ENCODE data around the gene EED. TPM values are rescaled to one million over a fixed set of nuclear protein-coding genes. Genes with fewer than 3 reads are reported as not detected.

EED gene
- total and polyA plus RNA-seq, 9 of the 15 experiments (the other 6 are each of a cell fraction or from before 2014, with no cell fraction given) = 33.0 to 110 (median 55.1) TPM

DNA sequence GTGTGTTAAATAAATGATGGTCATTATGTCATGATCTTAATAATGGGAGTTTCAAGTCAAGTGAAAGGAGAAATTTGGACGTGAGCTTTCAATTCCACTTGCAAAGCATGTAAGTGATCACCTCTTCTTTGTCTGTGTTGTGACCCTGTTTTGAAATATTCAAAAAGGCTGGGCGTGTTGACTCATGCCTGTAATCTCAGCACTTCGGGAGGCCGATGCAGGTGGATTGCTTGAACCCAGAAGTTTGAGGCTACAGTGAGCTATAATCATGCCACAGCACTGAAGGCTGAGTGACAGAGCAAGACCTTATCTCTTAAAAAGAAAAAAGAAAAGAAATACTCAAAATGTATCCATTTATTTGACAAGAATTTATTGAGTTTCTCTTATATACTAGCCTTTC lies 32.9 kb upstream of the EED start (continued):
- TF ChIP-seq, protein P1, sequence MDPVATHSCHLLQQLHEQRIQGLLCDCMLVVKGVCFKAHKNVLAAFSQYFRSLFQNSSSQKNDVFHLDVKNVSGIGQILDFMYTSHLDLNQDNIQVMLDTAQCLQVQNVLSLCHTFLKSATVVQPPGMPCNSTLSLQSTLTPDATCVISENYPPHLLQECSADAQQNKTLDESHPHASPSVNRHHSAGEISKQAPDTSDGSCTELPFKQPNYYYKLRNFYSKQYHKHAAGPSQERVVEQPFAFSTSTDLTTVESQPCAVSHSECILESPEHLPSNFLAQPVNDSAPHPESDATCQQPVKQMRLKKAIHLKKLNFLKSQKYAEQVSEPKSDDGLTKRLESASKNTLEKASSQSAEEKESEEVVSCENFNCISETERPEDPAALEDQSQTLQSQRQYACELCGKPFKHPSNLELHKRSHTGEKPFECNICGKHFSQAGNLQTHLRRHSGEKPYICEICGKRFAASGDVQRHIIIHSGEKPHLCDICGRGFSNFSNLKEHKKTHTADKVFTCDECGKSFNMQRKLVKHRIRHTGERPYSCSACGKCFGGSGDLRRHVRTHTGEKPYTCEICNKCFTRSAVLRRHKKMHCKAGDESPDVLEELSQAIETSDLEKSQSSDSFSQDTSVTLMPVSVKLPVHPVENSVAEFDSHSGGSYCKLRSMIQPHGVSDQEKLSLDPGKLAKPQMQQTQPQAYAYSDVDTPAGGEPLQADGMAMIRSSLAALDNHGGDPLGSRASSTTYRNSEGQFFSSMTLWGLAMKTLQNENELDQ (CRISPR knock-in tag; IDR thresholded peaks at IDR 0.05; ENCODE audit: borderline replicate concordance) = no peak
- TF ChIP-seq CBFA2T2 (conservative IDR thresholded peaks at IDR 0.05) (peak; percentile 41), NCOR1 (IDR thresholded peaks at IDR 0.05) (peak; percentile 32; the same call in 1 of the 2 replicates), FOXJ2 (tag; IDR thresholded peaks at IDR 0.05) (no peak), MAZ (CRISPR knock-in tag; conservative IDR thresholded peaks at IDR 0.05 in 1 of 2, IDR thresholded peaks at IDR 0.05 in 1 of 2) (0 out of 4 replicates have a peak, but pooled peaks of 1 of the 2 experiments have one; percentile 17), MAFG (tag; conservative IDR thresholded peaks at IDR 0.05) (0 out of 2 replicates have a peak, but pooled peaks have one; percentile 10), EP300 (IDR thresholded peaks at IDR 0.05; ENCODE audit: low read length) (0 out of 2 replicates have a peak, but pooled peaks have one; percentile 13), JUN (IDR thresholded peaks at IDR 0.05; ENCODE audit: borderline replicate concordance, low read depth, low read length) (no peak), JUN (CRISPR knock-in tag; IDR thresholded peaks at IDR 0.05; ENCODE audit: borderline replicate concordance) (no peak), C11orf30 (IDR thresholded peaks at IDR 0.05; ENCODE audit: low read depth) (0 out of 2 replicates have a peak, but pooled peaks have one; percentile 15), PHF8 (IDR thresholded peaks at IDR 0.05; ENCODE audit: borderline replicate concordance, low read length) (no peak), SRSF1 (IDR thresholded peaks at IDR 0.05; ENCODE audit: low read depth, low read length) (no peak), ZNF699 (CRISPR knock-in tag; IDR thresholded peaks at IDR 0.05; ENCODE audit: insufficient replicate concordance) (no peak), SRSF9 (IDR thresholded peaks at IDR 0.05; ENCODE audit: borderline replicate concordance, low read depth, low read length) (no peak)
- TF ChIP-seq, protein P2, sequence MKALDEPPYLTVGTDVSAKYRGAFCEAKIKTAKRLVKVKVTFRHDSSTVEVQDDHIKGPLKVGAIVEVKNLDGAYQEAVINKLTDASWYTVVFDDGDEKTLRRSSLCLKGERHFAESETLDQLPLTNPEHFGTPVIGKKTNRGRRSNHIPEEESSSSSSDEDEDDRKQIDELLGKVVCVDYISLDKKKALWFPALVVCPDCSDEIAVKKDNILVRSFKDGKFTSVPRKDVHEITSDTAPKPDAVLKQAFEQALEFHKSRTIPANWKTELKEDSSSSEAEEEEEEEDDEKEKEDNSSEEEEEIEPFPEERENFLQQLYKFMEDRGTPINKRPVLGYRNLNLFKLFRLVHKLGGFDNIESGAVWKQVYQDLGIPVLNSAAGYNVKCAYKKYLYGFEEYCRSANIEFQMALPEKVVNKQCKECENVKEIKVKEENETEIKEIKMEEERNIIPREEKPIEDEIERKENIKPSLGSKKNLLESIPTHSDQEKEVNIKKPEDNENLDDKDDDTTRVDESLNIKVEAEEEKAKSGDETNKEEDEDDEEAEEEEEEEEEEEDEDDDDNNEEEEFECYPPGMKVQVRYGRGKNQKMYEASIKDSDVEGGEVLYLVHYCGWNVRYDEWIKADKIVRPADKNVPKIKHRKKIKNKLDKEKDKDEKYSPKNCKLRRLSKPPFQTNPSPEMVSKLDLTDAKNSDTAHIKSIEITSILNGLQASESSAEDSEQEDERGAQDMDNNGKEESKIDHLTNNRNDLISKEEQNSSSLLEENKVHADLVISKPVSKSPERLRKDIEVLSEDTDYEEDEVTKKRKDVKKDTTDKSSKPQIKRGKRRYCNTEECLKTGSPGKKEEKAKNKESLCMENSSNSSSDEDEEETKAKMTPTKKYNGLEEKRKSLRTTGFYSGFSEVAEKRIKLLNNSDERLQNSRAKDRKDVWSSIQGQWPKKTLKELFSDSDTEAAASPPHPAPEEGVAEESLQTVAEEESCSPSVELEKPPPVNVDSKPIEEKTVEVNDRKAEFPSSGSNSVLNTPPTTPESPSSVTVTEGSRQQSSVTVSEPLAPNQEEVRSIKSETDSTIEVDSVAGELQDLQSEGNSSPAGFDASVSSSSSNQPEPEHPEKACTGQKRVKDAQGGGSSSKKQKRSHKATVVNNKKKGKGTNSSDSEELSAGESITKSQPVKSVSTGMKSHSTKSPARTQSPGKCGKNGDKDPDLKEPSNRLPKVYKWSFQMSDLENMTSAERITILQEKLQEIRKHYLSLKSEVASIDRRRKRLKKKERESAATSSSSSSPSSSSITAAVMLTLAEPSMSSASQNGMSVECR (CRISPR knock-in tag; IDR thresholded peaks at IDR 0.05) = no peak
- TF ChIP-seq, protein P3, sequence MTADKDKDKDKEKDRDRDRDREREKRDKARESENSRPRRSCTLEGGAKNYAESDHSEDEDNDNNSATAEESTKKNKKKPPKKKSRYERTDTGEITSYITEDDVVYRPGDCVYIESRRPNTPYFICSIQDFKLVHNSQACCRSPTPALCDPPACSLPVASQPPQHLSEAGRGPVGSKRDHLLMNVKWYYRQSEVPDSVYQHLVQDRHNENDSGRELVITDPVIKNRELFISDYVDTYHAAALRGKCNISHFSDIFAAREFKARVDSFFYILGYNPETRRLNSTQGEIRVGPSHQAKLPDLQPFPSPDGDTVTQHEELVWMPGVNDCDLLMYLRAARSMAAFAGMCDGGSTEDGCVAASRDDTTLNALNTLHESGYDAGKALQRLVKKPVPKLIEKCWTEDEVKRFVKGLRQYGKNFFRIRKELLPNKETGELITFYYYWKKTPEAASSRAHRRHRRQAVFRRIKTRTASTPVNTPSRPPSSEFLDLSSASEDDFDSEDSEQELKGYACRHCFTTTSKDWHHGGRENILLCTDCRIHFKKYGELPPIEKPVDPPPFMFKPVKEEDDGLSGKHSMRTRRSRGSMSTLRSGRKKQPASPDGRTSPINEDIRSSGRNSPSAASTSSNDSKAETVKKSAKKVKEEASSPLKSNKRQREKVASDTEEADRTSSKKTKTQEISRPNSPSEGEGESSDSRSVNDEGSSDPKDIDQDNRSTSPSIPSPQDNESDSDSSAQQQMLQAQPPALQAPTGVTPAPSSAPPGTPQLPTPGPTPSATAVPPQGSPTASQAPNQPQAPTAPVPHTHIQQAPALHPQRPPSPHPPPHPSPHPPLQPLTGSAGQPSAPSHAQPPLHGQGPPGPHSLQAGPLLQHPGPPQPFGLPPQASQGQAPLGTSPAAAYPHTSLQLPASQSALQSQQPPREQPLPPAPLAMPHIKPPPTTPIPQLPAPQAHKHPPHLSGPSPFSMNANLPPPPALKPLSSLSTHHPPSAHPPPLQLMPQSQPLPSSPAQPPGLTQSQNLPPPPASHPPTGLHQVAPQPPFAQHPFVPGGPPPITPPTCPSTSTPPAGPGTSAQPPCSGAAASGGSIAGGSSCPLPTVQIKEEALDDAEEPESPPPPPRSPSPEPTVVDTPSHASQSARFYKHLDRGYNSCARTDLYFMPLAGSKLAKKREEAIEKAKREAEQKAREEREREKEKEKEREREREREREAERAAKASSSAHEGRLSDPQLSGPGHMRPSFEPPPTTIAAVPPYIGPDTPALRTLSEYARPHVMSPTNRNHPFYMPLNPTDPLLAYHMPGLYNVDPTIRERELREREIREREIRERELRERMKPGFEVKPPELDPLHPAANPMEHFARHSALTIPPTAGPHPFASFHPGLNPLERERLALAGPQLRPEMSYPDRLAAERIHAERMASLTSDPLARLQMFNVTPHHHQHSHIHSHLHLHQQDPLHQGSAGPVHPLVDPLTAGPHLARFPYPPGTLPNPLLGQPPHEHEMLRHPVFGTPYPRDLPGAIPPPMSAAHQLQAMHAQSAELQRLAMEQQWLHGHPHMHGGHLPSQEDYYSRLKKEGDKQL (CRISPR knock-in tag; IDR thresholded peaks at IDR 0.05; ENCODE audit: borderline replicate concordance) = no peak
